Left colon (tissue), 2 donors: ENCODE results near the gene IRS4. TPM values are rescaled to one million over a fixed set of nuclear protein-coding genes. Genes with fewer than 3 reads are reported as not detected.

ENCODE experiments used
- ATAC-seq: fragments of 200-7000 bp; cut with Tn5 transposase; one replicate; pipeline ENCODE4 v1.9.1; 2020; ENCODE audit warnings: mild to moderate bottlenecking, moderate library complexity
- DNase-seq, 2 donors: peaks; one replicate each; pipeline ENCODE4 v3.0.0-alpha.2; 2020
- intact Hi-C, 2 donors: fragments of 100-400 bp; cut with DNase I in 1 of 2; cut with micrococcal nuclease in 1 of 2; formaldehyde crosslinking; loops; one replicate each; pipeline versions ENCODE4 v1.11.2 to v1.14.0; 2022; cut with DNase I, micrococcal nuclease
- long read RNA-seq: library from polyadenylated mRNA; unstranded; transcript quantifications from one replicate; pipeline ENCODE4 v2.0.0, GENCODE V29; 2021
- total RNA-seq, 2 donors: library from RNA; stranded (reverse); fragmentation: NEBNext Ultra II Directional; extraction: Animal tissue kit (Norgen Biotek cat#: 25700); gene quantifications; one replicate each; pipeline ENCODE4 v1.2.1, GENCODE V29; 2021
- donor health status: DM: no; HTN: no; CAD: no.
- donor health status: DM: yes; HTN: yes; CAD: no.

Gene IRS4
- total RNA-seq, result not detected
- long read RNA-seq, result 0 reads

GRCh38 chrX:108736509-108737479, at the start of gene IRS4:
Gene IRS4, minus strand, starts transcription at chrX:108736563.
- intact Hi-C loops, result no loop called here
- no peak for ATAC-seq
- peak in 1 of 2 donors; percentile 7 for DNase-seq

GRCh38 chrX:108772549-108772948, 36.2 kb upstream of the IRS4 start:
- intact Hi-C loops, result no loop called here
- ATAC-seq (no peak), DNase-seq (no peak)

GRCh38 chrX:108763559-108763958, 27.2 kb upstream of the IRS4 start:
- DNase-seq (no peak), ATAC-seq (no peak)
- intact Hi-C loops, result no loop called here

GRCh38 chrX:108740299-108740774, 4.0 kb upstream of the IRS4 start:
- DNase-seq, result no peak

GRCh38 chrX:108737754-108738153, 1.4 kb upstream of the IRS4 start:
- no peak for ATAC-seq
- intact Hi-C loops, result no loop called here

More at GRCh38 chrX:108740299-108740774, 4.0 kb upstream of the IRS4 start:
- intact Hi-C loops, result no loop called here
- ATAC-seq, result no peak

GRCh38 chrX:108735679-108736508, 469 bp downstream of the IRS4 start:
- ATAC-seq (no peak), DNase-seq (no peak)
- intact Hi-C loops, result no loop called here

More at GRCh38 chrX:108737754-108738153, 1.4 kb upstream of the IRS4 start:
- DNase-seq, result no peak

- ATAC-seq (no peak), DNase-seq (peak in 1 of 2 donors; percentile 4)
- intact Hi-C loops, result no loop called here
Observed at GRCh38 chrX:108735091-108735678, 1.2 kb downstream of the IRS4 start.

- no peak for ATAC-seq
- intact Hi-C loops, result no loop called here
- DNase-seq, result no peak
Observed at GRCh38 chrX:108734426-108734825, 1.9 kb downstream of the IRS4 start.

GRCh38 chrX:108732630-108733321, 3.6 kb downstream of the IRS4 start:
- intact Hi-C loops, result no loop called here
- DNase-seq (no peak), ATAC-seq (no peak)

GRCh38 chrX:108731153-108731552, 5.2 kb downstream of the IRS4 start:
- intact Hi-C loops, result no loop called here
- DNase-seq, result no peak
- no peak for ATAC-seq

- no peak for ATAC-seq
- intact Hi-C loops, result no loop called here
Observed at GRCh38 chrX:108726748-108727147, 9.6 kb downstream of the IRS4 start.

GRCh38 chrX:108722561-108722960, 13.8 kb downstream of the IRS4 start:
- no peak for DNase-seq
- no peak for ATAC-seq

More at GRCh38 chrX:108726748-108727147, 9.6 kb downstream of the IRS4 start:
- DNase-seq, result no peak

GRCh38 chrX:108712886-108713285, 23.5 kb downstream of the IRS4 start:
- intact Hi-C loops, result no loop called here
- DNase-seq (no peak), ATAC-seq (no peak)

More at GRCh38 chrX:108722561-108722960, 13.8 kb downstream of the IRS4 start:
- intact Hi-C loops, result no loop called here

GRCh38 chrX:108704839-108705238, 31.5 kb downstream of the IRS4 start:
- intact Hi-C loops, result no loop called here
- ATAC-seq (no peak), DNase-seq (no peak)

- ATAC-seq, result no peak
- no peak for DNase-seq
- intact Hi-C loops, result no loop called here
Observed at GRCh38 chrX:108702530-108702929, 33.8 kb downstream of the IRS4 start.

GRCh38 chrX:108701633-108702032, 34.7 kb downstream of the IRS4 start:
- intact Hi-C loops, result no loop called here
- ATAC-seq, result no peak
- no peak for DNase-seq

- ATAC-seq (no peak), DNase-seq (no peak)
- intact Hi-C loops, result no loop called here
Observed at GRCh38 chrX:108699368-108699767, 37.0 kb downstream of the IRS4 start.

GRCh38 chrX:108696690-108697089, 39.7 kb downstream of the IRS4 start:
- intact Hi-C loops, result no loop called here
- ATAC-seq (no peak), DNase-seq (no peak)
